AG08396 (cell line): ENCODE measurements around the gene REEP6.

Source experiments
- DNase-seq: peaks from one replicate; pipeline ENCODE4 v3.0.0; 2012; ENCODE audit warnings: low spot score, mixed read lengths

REEP6 gene

DNA sequence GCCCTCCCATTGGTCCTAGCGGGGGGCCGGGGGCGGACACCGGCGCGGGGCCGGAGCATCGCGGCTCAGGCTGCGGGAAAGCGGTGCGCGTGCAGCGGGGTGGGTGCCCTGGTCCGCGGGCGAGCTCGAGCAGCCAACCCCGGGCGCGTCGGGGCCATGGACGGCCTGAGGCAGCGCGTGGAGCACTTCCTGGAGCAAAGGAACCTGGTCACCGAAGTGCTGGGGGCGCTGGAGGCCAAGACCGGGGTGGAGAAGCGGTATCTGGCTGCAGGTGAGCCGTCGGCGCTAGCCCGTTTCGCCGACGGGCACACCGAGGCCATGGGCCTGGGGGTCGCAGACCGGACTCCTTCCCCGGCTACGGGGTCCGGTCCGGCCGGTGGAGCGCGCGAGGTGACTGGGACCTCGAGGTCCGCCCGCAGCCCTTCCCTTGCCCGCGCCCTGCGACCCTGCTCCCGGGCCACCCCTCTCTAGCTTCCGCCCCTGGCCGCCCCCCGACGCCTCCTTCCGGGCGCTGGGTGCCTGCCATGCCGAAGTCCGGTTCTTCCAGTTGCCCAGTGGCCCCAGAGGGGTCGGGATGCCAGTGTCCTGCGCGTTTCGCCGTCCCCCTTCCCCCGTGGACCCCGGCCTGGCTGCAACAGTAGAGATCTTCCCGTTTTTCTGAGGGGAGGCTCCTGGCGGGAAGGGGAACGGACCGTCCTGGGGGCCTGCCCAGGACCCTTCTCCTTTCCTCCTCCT is at the start of gene REEP6:
Gene REEP6 (plus strand): TSS at position 68 of the 735 bp plus-strand sequence. CDS start 89 bp downstream, at position 157.
- no peak for DNase-seq

- DNase-seq: no peak
Observed at GRCh38 chr19:1441677-1442438, 49.1 kb upstream of the REEP6 start.

DNA sequence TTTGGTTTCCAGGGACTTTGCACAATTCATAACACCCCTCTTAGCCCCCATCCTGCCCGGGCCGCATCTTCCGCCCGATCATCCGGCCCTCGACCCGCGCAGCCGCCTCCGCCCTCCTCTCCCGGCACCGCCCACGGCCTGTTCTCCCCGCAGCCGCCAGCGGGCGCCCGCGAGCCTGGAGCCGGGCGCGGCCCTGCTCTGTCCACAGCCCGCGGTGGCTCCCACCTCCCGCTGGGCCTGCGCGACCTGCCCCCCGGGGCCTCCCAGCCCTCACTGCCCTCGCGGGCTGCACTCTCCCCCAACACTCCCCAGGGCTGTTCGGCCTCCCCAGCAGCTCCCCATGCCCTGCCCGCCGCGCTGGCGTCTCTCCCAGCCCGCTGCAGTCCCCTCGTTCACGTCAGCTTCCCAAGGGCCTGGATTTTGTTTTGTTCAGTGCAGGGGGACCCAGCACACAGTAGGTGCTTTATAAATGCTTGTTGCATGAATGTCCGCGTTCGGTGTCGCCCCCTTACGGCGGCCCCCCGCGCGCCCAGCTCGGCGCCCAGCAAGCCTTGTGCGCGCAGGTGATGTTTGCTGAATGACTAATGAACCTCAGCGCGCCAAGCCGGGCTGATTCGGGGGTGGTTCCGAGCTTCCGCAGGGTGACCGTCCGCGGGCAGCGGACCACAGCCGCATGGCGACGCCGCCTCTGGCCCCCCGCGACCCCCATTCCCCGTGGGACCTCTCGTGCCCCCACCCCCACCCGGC is 45.6 kb upstream of the REEP6 start:
- DNase-seq: peak; percentile 96

- peak; percentile 88 for DNase-seq
Observed at GRCh38 chr19:1445932-1446712, 44.9 kb upstream of the REEP6 start.

DNA sequence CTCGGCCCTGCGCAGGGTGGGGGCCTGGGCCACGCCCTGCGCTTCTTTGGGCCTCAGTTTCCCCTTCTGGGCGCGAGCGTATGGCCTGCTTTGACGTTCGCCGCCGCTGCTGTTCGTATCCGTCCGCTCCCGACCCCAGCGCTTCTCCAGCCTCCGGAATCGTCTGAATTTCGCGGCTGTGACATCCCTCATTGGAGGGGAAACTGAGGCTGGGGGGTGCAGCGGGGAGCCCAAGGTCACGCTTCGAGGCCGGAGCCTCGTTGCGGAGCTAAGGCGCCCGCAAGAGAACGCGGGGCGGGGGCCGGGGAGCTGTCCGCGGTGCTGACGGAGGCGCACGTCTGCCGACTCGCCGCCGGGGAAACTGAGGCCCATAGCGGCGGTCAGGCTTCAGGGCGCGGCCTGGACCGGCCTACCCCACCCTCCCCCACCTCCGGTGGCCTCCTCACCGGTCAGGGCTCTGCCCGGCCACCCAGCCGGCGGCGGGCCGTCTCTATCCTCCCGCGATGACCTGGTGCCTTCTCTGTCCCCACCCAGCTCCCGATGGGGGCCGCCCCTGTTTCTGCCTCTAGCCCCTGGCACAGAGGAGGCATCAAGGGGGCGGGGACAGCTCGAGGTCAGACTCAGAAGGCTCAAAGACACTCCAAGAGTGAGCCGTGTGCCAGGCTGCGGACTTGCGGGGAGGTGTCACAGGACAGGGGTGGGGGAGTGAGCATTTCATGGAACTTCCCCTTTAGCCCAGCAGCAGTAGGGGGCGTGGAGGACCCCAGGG is 44.1 kb upstream of the REEP6 start:
- no peak for DNase-seq

DNA sequence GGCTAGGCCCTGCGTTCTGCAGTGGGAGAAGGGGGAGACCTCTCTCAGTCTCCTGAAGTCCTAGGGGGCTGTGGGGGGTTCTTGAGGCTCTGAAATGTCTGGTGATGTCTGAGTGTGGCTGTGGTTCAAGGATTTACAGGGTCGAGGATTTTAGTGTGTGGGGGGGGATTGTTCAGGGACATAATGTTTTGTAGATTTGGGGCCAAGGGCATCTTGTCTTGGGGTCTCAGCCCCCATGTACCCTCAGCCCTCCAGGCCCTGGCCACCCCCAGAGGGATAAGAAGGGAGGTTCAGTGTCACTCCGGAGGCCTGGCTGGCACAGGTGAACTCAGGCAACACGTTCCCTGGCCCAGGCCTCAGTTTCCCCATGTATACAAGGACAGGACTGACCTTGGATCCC is 43.5 kb upstream of the REEP6 start:
- no peak for DNase-seq

- no peak for DNase-seq
Observed at GRCh38 chr19:1447944-1448343, 43.0 kb upstream of the REEP6 start.

- DNase-seq: peak; percentile 95
Observed at GRCh38 chr19:1449467-1450442, 41.2 kb upstream of the REEP6 start, which contains the start of gene APC2. TSS of gene APC2 (plus strand) at chr19:1450121. CDS start at chr19:1453002, 2,881 bp downstream.

- no peak for DNase-seq
Observed at GRCh38 chr19:1450735-1451731, 39.9 kb upstream of the REEP6 start.

GRCh38 chr19:1451916-1452801 is 38.8 kb upstream of the REEP6 start:
- DNase-seq: no peak

DNA sequence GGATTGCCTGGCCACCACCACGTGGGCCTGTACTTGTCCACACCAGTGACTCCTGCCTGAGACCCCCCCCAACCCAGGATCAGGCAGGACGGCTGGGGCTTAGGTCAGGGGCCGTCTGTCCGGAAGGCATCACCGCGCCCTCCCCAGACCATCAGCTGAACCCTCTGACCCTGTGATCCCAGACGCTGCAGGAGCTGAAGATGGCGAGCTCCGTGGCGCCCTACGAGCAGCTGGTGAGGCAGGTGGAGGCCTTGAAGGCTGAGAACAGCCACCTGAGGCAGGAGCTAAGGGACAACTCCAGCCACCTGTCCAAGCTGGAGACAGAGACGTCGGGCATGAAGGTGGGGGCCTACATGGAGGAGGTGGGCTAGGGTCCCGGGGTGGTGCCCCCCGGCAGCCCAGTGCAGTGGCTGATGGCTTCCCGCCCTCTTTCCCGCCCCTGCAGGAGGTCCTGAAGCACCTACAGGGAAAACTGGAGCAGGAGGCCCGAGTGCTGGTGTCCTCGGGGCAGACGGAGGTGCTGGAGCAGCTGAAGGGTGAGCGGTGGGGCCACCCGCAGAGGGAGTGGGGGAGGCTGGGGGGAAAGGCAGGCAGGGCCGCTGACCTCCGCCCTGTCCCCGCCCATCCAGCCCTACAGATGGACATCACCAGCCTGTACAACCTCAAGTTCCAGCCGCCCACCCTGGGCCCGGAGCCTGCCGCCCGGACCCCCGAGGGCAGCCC is 38.0 kb upstream of the REEP6 start:
- DNase-seq: no peak

DNA sequence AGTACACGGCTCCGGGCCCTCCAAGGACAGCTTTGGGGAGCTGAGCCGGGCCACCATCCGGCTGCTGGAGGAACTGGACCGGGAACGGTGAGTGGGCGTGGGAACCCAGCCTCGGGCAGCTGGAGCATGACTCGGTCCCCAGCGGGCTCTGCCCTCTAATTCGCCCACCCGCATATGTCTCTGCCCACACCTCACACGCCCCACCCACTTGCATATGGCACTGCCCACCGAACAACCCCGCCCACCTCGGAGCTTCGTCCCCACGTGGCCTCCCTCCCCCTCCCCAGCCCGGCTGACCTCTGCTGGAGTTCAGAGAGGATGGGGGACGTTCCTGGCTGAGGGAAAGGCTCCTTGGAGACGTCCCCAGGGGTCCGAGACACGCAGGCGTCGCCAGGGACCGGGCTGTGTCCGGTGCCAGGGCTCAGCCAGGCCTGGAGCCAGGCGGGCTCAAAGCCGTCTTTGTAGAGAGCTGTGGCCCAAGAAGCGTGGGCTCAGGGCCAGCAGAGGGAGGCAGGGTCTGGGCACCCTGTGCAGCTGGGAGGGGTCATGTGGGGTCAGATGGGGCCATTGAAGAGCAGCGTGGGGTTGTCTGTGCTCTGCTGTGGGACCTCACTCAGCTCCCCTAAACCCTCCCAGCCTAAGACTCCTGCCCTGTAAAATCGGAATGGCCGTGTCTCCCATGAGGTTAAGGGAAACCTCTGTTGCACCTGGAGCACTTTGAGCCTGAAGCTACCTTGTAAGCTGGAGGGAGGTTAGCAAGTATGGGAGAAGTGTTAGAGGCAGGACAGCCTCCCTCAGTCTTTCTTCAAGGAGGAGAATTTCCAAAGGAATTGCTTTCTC is 37.2 kb upstream of the REEP6 start:
- peak; percentile 81 for DNase-seq

DNA sequence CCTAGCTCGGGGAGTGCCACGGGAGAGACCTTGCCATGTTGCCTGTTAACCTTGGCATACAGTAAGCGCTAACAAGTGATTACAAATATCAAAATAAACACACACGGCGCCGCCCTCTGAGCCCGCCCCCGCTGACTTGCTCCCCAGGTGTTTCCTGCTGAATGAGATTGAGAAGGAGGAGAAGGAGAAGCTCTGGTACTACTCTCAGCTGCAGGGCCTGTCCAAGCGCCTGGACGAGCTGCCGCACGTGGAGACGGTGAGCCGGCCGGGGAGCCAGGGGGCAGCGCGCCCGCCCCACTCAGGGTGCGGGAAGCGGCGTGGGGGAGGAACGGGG is 36.0 kb upstream of the REEP6 start:
- DNase-seq: no peak

- DNase-seq: peak; percentile 86
Observed at GRCh38 chr19:1455336-1456120, 35.5 kb upstream of the REEP6 start.
